ENCODE measurements around the gene MYO9A.

Gene MYO9A, protein sequence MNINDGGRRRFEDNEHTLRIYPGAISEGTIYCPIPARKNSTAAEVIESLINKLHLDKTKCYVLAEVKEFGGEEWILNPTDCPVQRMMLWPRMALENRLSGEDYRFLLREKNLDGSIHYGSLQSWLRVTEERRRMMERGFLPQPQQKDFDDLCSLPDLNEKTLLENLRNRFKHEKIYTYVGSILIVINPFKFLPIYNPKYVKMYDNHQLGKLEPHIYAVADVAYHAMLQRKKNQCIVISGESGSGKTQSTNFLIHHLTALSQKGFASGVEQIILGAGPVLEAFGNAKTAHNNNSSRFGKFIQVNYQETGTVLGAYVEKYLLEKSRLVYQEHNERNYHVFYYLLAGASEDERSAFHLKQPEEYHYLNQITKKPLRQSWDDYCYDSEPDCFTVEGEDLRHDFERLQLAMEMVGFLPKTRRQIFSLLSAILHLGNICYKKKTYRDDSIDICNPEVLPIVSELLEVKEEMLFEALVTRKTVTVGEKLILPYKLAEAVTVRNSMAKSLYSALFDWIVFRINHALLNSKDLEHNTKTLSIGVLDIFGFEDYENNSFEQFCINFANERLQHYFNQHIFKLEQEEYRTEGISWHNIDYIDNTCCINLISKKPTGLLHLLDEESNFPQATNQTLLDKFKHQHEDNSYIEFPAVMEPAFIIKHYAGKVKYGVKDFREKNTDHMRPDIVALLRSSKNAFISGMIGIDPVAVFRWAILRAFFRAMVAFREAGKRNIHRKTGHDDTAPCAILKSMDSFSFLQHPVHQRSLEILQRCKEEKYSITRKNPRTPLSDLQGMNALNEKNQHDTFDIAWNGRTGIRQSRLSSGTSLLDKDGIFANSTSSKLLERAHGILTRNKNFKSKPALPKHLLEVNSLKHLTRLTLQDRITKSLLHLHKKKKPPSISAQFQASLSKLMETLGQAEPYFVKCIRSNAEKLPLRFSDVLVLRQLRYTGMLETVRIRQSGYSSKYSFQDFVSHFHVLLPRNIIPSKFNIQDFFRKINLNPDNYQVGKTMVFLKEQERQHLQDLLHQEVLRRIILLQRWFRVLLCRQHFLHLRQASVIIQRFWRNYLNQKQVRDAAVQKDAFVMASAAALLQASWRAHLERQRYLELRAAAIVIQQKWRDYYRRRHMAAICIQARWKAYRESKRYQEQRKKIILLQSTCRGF (N-terminal part only)

DNA sequence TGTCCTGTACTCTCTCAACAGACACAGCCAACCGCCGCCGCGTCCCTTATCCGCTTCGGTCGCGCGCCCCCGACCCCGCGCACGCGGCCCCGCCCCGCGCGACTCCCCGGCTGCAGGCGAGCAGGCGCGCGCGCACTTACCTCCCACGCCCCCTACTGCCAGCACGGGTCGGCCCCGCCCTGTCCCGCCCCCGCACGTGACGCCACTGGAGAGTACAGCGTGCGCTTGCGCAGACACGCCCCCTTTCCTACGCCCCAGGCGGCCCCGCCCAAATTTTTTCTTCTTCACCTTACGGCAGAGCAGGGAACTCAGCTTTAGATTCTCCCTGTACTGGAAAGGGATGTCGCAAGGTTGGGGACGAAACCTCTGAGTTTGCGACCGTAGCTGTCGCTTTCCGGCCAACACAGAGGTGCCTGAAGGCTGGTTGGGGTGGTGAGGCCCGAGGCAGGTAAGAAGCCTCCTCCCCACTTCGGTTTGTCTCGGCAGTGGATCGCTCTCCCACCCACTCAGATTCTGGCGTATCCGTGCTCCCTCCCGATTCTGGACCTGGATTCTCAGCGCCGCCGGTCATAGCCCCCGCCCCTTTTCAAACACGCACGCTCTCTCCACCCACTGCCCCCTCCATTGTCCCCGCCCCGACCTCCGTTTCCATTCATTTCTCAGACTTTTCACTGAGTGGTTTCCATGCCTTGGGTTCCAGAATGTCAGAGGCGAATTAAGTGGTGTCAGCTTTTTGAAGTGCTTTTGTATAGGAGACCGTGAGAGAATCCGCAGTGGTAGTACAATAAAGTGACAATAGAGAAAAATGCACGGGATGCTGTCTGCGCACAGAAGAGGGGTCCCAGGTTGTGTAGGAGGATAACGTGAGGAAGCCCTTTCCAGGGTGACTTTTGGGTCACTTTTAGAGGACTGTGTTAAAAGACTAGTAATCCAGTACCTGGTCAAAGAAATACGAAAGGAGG lies at the start of gene MYO9A, which contains the start of gene SENP8:
Gene MYO9A, minus strand, starts transcription at position 134 of the 962 bp plus-strand sequence. CDS start 71,587 bp downstream, outside the sequence.
Gene SENP8, plus strand, starts transcription at position 387 of the 962 bp plus-strand sequence. CDS start 21,221 bp downstream, outside the sequence.
- peak; percentile 100 for DNase-seq
- in situ Hi-C loops (cut with MboI; ENCODE audit: low pct_unique_long_range_greater_than_20kb, low sequenced_read_pairs): no loop called here

DNA sequence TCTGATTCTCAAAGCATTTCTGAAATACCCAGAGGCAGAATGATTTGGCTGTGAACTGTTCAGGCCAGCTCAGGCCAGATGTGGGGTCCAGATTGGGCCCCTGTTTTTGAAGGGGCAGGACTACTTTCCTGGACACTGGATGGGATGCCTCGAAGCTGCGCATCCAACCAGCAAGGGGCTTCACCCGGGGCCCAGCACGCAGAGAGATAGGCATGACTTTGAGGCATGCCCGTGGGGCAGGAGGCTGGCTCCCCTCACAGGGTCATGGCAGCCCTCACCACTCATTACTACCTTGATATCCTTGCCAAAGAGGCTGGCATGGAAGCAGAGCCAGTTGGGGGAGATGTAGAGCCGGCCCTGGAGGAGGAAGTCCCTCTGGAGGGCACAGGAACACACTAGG lies 49.5 kb upstream of the MYO9A start:
- no peak for DNase-seq
- in situ Hi-C loops (cut with MboI; ENCODE audit: low pct_unique_long_range_greater_than_20kb, low sequenced_read_pairs): loop anchor here (25.0 kb wide), 1 partner anchor 705 kb away; no protein-coding TSS in a partner anchor

DNA sequence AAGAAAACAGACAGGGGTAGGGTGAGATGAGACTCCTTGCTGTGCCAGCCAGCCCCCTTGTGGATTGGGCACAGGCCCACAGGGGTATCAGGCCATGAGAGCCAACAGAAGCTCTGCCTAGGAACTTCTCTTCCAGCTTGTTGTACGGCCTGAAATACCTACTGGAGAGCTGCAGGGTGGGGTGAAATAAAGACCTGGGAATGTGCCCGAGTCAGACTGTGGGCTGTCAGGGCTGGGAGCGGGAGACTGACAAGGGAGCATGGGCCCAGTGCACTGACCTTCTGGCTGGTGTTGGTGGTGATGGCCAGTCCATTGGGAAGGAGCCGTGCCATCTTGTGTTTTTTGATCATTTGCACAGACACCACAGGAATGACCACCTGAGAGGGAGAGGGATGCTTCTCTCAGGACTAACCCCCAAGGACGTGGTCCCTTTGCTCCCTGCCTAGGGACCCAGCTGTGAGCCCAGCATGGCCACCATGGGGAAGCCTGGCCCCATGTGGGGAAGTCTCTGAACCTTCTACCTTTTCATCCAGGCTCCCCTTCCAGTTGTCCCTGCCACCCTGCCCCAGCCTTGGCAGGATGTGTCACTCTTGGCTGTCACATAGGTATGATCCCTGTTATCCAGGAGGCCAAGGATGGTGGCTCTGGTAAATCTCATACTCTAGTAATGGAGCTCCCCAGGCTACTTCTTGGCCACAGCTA lies 48.9 kb upstream of the MYO9A start:
- in situ Hi-C loops (cut with MboI; ENCODE audit: low pct_unique_long_range_greater_than_20kb, low sequenced_read_pairs): loop anchor here (25.0 kb wide), 1 partner anchor 705 kb away; no protein-coding TSS in a partner anchor
- DNase-seq: no peak

DNA sequence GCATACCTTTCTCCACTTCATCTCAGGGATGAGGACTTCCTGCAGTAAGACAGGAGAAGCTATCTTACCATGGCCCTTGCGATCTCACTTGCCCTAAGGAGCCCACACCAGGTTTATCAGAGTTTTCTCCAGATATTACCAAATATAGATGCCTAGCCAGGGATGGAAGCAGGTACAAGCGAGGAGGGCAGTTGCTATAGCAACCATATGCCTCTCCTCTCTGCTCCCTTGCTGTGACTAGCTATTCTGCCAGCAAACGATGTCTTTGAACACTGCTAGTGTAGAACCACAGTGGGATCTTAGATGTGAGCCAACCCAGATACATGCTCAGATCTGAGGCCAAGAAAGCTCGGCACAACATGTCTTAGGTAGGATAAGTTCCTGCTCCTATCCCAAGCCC lies 45.8 kb upstream of the MYO9A start:
- no peak for DNase-seq
- in situ Hi-C loops (cut with MboI; ENCODE audit: low pct_unique_long_range_greater_than_20kb, low sequenced_read_pairs): loop anchor here (25.0 kb wide), 1 partner anchor 701 kb away; no protein-coding TSS in a partner anchor

DNA sequence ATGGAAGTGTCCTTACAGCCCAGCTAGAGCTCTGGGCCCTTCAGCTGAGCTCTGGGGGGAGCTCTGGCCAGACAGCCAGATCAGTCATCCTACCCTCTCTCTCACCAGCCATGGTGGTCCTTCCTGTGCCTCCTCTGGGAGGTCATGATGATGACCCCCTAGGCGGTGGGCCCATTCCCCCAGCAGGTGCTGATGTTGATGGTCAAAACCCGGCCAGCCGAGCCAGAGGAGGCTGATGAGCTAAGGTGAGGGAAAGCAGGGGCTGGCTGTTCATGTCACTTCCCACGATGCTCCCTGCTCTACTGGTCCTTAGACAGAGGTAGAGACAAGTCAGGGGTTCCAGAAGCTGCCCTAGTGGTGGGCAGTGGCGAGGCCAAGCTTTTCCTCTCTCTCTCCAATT lies 44.6 kb upstream of the MYO9A start:
- in situ Hi-C loops (cut with MboI; ENCODE audit: low pct_unique_long_range_greater_than_20kb, low sequenced_read_pairs): loop anchor here (25.0 kb wide), 1 partner anchor 700 kb away; no protein-coding TSS in a partner anchor
- no peak for DNase-seq

DNA sequence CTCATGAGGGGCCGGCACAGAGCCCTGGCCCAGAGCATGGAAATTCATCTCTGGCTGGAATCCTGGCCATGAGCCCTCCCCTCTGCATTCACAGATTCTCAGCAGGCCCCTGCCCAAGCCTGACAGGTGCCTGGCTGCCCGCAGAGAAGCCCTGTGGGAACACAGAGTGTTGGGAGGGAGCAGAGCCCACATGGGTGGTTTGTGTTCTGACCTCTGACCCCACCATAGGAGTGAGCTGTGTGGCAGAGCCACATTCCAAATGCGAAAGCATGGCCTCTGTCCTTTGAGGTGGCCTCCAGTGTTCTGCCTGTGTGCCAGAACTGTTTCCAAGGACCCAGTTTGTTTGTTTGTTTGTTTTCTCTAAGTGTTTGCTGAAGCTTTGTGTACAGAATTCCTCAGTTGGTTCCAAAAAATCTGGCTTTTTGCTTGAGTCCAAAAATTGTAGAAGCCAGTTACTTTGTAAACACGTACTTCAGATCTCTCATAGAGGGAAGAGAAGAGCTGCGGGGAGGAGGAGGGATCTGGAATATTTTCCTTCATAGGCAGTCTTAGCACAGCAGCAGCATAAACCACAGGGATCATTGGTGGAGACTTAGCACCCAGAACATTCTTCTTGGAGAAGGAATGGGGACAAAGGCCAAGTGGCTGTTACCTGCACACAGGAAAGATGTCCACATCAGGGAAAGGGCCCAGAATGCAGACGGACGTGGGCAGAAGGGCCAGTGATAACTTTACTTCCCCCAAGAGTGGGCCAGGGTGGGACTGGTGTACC lies 43.6 kb upstream of the MYO9A start:
- in situ Hi-C loops (cut with MboI; ENCODE audit: low pct_unique_long_range_greater_than_20kb, low sequenced_read_pairs): loop anchor here (25.0 kb wide), 1 partner anchor 699 kb away; no protein-coding TSS in a partner anchor
- DNase-seq: no peak

DNA sequence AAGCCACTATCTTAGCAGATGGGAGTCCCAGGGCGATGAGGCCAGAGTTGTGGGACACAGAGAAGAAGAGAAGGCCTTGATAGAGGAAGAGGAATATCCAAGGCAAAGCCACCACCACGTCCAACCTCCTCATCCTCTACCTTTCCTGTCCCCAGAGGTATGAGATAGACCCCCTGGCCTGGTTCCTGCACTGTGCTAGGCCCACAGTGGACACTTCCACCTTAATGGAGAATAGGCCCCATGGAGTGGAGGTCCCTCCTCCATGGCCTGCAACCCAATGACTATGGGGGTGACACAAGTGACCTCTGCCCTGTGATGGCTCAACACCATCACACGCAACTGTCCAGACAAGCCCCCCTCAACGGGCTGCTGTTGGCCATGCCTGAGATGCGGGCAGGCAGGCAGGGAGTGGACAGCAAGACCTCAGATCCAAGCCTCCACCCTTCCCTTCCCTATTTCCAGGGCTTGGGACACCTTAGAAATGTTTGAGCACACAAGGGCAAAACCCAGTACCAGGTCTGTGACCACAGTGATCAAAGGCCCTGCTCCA lies 42.8 kb upstream of the MYO9A start:
- in situ Hi-C loops (cut with MboI; ENCODE audit: low pct_unique_long_range_greater_than_20kb, low sequenced_read_pairs): loop anchor here (25.0 kb wide), 1 partner anchor 698 kb away; no protein-coding TSS in a partner anchor
- no peak for DNase-seq

DNA sequence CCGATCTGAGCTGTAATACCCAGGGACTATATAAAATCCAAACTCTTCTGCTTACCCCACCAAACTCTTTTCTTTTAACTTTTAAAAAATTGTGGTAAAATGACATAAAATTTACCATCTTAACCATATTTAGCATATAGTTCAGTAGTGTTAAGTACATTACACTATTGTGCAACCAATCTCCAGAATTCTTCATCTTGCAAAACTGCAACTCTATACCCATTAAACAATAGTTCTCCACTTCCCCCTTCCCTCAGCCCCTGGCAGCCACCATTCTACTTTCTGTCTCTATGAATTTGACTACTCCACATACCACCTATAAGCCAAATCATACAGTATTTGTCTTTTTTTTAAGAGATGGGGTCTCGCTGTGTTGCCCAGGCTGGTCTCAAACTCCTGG lies 39.0 kb upstream of the MYO9A start:
- in situ Hi-C loops (cut with MboI; ENCODE audit: low pct_unique_long_range_greater_than_20kb, low sequenced_read_pairs): loop anchor here (10.0 to 25.0 kb wide), 2 partner anchors 352 to 695 kb away; no protein-coding TSS in a partner anchor
- no peak for DNase-seq

DNA sequence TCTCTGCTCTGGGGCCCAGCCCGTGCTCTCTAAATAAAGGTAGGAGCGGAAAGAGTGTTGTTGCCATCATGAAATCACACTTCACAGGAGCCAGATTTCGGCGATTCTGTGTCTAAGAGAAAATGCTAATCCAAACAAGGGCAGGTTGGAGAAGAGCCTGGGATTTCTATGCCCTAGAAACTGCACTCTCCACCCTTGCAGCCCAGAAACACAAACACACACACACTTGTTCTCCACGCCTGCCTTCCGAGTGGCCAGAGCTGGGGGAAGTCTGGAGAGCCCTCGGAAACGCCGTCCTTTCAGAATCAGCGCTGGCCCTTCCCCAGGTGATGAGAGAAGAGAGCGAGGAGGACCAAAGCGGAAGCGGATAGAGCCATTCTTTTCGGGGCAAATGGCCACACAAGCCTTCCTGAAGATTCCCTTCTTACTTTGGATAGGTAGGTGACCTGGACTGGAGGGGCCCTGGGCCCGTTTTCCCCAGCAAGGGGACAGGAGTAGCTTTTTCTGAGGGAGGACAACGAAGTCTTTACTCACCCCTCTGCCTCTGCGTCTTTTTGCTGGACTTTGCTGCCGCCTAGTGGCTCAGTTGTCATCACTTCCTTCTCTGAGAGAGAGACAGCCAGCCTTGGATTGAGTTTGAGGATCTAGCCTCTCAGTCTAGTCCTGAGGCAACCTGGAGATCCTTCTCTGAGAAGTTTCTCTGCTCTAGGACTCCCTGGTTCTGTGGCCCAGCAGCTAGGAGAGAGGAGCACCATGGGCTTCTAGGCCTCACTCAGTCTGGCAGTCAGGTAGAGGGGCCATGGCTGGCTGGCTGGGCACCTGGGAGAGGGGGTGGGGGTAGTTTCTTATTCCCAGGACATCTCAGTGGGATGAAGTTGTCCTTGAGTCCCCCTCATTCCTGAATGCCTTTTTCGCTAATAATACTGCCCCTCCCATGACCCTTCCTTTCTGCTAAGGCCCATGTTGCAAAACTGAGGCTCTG lies 38.0 kb upstream of the MYO9A start:
- in situ Hi-C loops (cut with MboI; ENCODE audit: low pct_unique_long_range_greater_than_20kb, low sequenced_read_pairs): loop anchor here (10.0 to 25.0 kb wide), 2 partner anchors 351 to 694 kb away; no protein-coding TSS in a partner anchor

DNA sequence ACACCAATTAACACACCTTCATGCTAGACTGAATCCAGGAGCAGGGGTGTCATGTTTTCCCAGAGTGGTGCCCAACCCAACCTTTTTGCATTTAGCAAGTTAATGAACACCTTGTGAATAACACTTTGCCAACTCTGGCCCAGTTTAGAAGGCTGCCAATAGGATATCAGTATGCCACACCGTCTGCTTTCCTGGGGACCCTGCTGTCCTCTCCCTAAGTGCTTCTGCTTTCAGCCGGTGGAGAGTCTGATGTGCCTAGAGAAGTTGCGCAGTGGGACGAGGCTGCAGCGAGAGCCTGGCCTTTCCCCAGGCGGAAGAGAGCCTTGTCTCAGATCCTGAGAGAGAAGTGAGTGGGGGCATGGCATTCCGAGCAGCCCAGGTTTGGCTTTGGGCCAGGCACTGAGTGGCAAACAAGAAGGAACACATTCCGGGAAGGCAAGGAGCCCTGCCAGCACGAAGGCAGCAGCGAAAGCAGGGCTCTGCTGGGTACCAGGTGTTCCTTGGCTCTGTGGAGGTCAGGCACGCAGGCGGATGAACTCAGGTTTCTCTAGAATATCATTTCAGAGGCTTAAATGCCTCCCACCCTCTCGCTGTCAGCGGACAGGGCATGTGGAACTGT lies 37.2 kb upstream of the MYO9A start:
- in situ Hi-C loops (cut with MboI; ENCODE audit: low pct_unique_long_range_greater_than_20kb, low sequenced_read_pairs): loop anchor here (10.0 to 25.0 kb wide), 2 partner anchors 350 to 693 kb away; no protein-coding TSS in a partner anchor
- no peak for DNase-seq

More for the DNA sequence above, 38.0 kb upstream of the MYO9A start:
- DNase-seq: peak; percentile 95

DNA sequence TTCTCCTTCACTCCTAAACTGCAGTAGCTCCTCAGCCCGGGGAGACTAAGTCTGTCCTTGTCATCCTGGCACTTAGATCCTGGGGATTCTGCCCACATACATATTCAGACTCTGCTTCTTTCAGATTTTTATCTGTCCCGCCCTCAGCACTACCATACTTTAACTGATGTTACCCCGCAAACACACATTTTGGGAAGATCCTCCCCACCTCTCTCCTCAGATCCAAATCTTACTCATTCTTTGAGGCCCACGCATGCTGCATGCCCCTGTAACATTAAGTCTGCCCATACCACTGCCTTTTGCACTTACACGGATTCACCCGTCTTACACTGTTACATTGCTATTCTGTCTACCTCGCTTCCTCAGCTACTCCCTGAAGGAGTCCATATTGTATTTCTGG lies 36.4 kb upstream of the MYO9A start:
- no peak for DNase-seq
- in situ Hi-C loops (cut with MboI; ENCODE audit: low pct_unique_long_range_greater_than_20kb, low sequenced_read_pairs): loop anchor here (10.0 to 25.0 kb wide), 2 partner anchors 350 to 692 kb away; no protein-coding TSS in a partner anchor

DNA sequence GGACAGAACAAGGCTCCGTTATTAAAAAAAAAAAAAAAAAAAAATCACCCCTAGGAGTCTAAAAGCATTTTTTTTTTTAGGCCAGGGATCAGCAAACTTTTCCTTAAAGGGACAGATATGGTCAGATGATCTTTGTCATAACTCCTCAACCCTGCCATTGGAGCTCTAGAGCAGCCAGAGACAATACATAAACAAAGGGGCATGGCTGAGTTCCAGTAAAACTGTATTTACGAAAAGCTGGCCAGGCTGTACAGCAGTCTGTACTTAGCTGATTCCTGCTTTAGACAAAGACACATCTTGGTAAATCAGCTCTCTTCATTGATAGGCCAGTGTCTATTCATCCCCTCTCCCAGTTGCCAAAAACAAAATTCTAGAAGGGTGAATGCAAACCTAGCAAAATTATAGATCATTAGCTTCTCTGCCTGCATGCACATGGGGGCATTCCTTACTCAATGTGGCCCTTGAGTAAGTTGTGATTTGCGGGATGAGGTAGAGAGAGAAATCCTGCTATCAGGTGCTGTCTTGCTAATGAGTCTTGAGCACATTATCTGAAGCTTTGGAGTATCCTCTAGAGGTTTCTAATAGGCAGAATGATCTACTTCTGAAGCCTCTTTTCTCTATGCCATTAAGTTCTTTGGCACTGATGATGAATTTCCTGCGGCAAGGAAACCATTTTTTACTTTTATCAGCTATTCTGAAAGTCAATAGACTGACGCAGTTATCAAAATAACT lies 35.5 kb upstream of the MYO9A start:
- DNase-seq: no peak
- in situ Hi-C loops (cut with MboI; ENCODE audit: low pct_unique_long_range_greater_than_20kb, low sequenced_read_pairs): loop anchor here (10.0 to 25.0 kb wide), 2 partner anchors 349 to 691 kb away; no protein-coding TSS in a partner anchor

DNA sequence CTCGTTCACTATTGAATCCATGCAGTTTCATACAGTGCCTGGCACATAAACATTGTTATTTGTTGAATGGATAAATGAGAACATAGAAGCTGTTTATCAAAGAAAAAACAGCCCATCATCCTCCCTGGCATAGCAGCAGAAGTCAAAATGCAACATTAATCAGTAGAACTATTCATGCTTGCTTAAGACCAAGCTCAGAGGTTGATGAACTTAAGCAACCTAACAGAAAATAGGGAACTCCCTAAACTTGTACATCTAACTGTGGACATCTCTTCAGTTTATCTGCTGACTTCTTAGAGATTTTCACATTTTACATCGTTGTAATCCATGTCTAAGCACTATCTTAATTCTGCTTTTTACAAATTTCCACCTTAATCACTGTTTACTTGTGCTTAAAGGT lies 29.5 kb upstream of the MYO9A start:
- in situ Hi-C loops (cut with MboI; ENCODE audit: low pct_unique_long_range_greater_than_20kb, low sequenced_read_pairs): no loop called here
- no peak for DNase-seq

DNA sequence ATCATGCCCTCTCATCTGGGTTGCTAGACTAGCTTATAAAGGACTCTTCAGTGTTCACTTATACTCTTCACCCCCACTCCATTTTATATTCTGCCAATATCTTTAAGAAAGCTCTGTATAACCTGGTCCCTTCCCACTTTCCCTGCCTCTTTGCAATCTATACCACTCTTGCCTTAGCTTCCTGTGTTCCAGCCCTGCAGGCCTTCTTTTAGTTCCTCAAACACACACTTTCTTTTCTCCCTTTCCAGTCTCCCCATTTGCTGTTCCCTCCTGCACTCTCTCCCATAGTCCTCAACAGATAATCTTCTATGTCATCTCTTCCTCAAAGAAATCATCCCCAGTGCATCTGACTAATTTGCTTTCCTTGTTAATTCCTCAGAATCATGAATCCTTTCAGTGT lies 29.0 kb upstream of the MYO9A start:
- no peak for DNase-seq
- in situ Hi-C loops (cut with MboI; ENCODE audit: low pct_unique_long_range_greater_than_20kb, low sequenced_read_pairs): no loop called here

Data from KBM-7 (cell line).